ENCODE data around the gene SRGAP1.

SRGAP1 gene

GRCh38 chr12:63869656-63870055, 25.2 kb downstream of the SRGAP1 start:
- Histone ChIP-seq H3K4me3 (ENCODE audit: low read depth, low read length) (no peak overlapping the region), H3K9me3 (ENCODE audit: control insufficient read depth, insufficient read depth, low read depth, low read length) (no peaks in the 10 kb centered on the region), H3K36me3 (ENCODE audit: control insufficient read depth in 2 of 2, insufficient read depth in 1 of 2, low read length in 2 of 2) (no peaks in the 10 kb centered on the region), H3K4me1 (ENCODE audit: control insufficient read depth, insufficient read depth, low read length) (peaks cover 3% of the 10 kb centered on the region; the same call in 1 of the 2 replicates), H3K27ac (ENCODE audit: extremely low read depth, low read depth, low read length) (no peak overlapping the region)
- ChIA-PET POLR2A (no interaction called here), CTCF (interaction anchor here (0.6 to 1.4 kb wide), 4 partner anchors 45 to 645 kb away, joined by 3 to 6 read pairs (median 4); no protein-coding TSS in a partner anchor)
- TF ChIP-seq PRDM6 (tag by site-specific recombination; IDR thresholded peaks at IDR 0.05) (peak; percentile 10; the same call in 1 of the 2 replicates), SP7 (tag by site-specific recombination; IDR thresholded peaks at IDR 0.05) (no peak)

GRCh38 chr12:63870838-63871237, 26.3 kb downstream of the SRGAP1 start:
- POLR2A ChIA-PET = no interaction called here
- CTCF ChIA-PET = no interaction called here

GRCh38 chr12:63874897-63875480, 30.5 kb downstream of the SRGAP1 start:
- Histone ChIP-seq H3K36me3 (ENCODE audit: control insufficient read depth in 2 of 2, insufficient read depth in 1 of 2, low read length in 2 of 2) (no peaks in the 10 kb centered on the region), H3K4me3 (ENCODE audit: low read depth, low read length) (no peak overlapping the region), H3K9me3 (ENCODE audit: control insufficient read depth, insufficient read depth, low read depth, low read length) (no peaks in the 10 kb centered on the region), H3K27ac (ENCODE audit: extremely low read depth, low read depth, low read length) (no peak overlapping the region), H3K4me1 (ENCODE audit: control insufficient read depth, insufficient read depth, low read length) (peaks cover 22% of the 10 kb centered on the region)
- ChIA-PET CTCF (interaction anchor here (0.6 to 1.3 kb wide), 3 partner anchors 24 to 271 kb away, joined by 3 read pairs; partner anchors contain the start of gene SRGAP1), POLR2A (interaction anchor here (0.6 kb wide), 1 partner anchor 288 kb away, joined by 5 read pairs; no protein-coding TSS in a partner anchor)
- TF ChIP-seq PRDM6 (tag by site-specific recombination; IDR thresholded peaks at IDR 0.05) (no peak), MZF1 (tag by site-specific recombination; IDR thresholded peaks at IDR 0.05; ENCODE audit: borderline replicate concordance) (peak; percentile 60; the same call in 1 of the 2 replicates), ZNF112 (tag by site-specific recombination; IDR thresholded peaks at IDR 0.05) (no peak), HOXC10 (CRISPR knock-in tag; IDR thresholded peaks at IDR 0.05) (no peak), ZNF548 (tag by site-specific recombination; IDR thresholded peaks at IDR 0.05) (no peak), ZBTB48 (tag by site-specific recombination; IDR thresholded peaks at IDR 0.05) (no peak), TRIM28 (IDR thresholded peaks at IDR 0.05; ENCODE audit: borderline replicate concordance, low read length) (no peak), ZNF121 (tag by site-specific recombination; IDR thresholded peaks at IDR 0.05) (peak; percentile 99), GLI2 (tag by site-specific recombination; IDR thresholded peaks at IDR 0.05; ENCODE audit: borderline replicate concordance, low read depth) (no peak), ZNF664 (tag by site-specific recombination; IDR thresholded peaks at IDR 0.05) (peak; percentile 86), BCL6B (tag by site-specific recombination; IDR thresholded peaks at IDR 0.05) (no peak), ZNF184 (tag by site-specific recombination; IDR thresholded peaks at IDR 0.05) (no peak), SALL2 (tag by site-specific recombination; IDR thresholded peaks at IDR 0.05; ENCODE audit: borderline replicate concordance) (no peak), ZNF76 (tag by site-specific recombination; IDR thresholded peaks at IDR 0.05; ENCODE audit: borderline replicate concordance, low read depth) (no peak)

More at GRCh38 chr12:63870838-63871237, 26.3 kb downstream of the SRGAP1 start:
- H3K4me1 ChIP-seq (ENCODE audit: control insufficient read depth, insufficient read depth, low read length) = peaks cover 7% of the 10 kb centered on the region
- no peak overlapping the region for H3K4me3 ChIP-seq (ENCODE audit: low read depth, low read length)
- no peak for TF ChIP-seq ZNF132 (tag by site-specific recombination; IDR thresholded peaks at IDR 0.05; ENCODE audit: borderline replicate concordance)
- H3K9me3 ChIP-seq (ENCODE audit: control insufficient read depth, insufficient read depth, low read depth, low read length) = no peaks in the 10 kb centered on the region
- no peaks in the 10 kb centered on the region for H3K36me3 ChIP-seq (ENCODE audit: control insufficient read depth in 2 of 2, insufficient read depth in 1 of 2, low read length in 2 of 2)
- no peak overlapping the region for H3K27ac ChIP-seq (ENCODE audit: extremely low read depth, low read depth, low read length)
